H9 (cell line): ENCODE measurements around the gene CNOT4. TPM values are rescaled to one million over a fixed set of nuclear protein-coding genes. Genes with fewer than 3 reads are reported as not detected.

ENCODE experiments used
- DNase-seq: peaks from one replicate; pipeline ENCODE4 v3.0.0-alpha.2; 2017
- H2AFZ ChIP-seq: one replicate; pipeline ENCODE4 v1.6.1; 2013; ENCODE audit warnings: mild to moderate bottlenecking, low read length, control low read depth, moderate library complexity
- H2AK5ac ChIP-seq: 2 replicates; pipeline ENCODE4 v1.6.1; 2013; ENCODE audit warnings: low read length, control low read depth, mixed read lengths; ENCODE audit not compliant: insufficient read length
- H2BK120ac ChIP-seq: one replicate; pipeline ENCODE4 v1.6.1; 2013; ENCODE audit warnings: low read depth, mild to moderate bottlenecking, low read length, control low read depth, inconsistent platforms; ENCODE audit not compliant: poor library complexity, severe bottlenecking
- H2BK12ac ChIP-seq: 2 replicates; pipeline ENCODE4 v1.6.1; 2013; ENCODE audit warnings: low read length, control low read depth, mixed read lengths, low read depth; ENCODE audit not compliant: insufficient read length
- H2BK15ac ChIP-seq: 2 replicates; pipeline ENCODE4 v1.6.1; 2013; ENCODE audit warnings: low read depth, low read length, control low read depth
- H2BK20ac ChIP-seq: one replicate; pipeline ENCODE4 v1.6.1; 2013; ENCODE audit warnings: low read depth, mild to moderate bottlenecking, low read length, control low read depth, inconsistent platforms; ENCODE audit not compliant: poor library complexity, severe bottlenecking
- H2BK5ac ChIP-seq: 2 replicates; pipeline ENCODE4 v1.6.1; 2013; ENCODE audit warnings: low read length, control low read depth, mixed read lengths; ENCODE audit not compliant: insufficient read length
- H3K14ac ChIP-seq: 2 replicates; pipeline ENCODE4 v1.6.1; 2013; ENCODE audit warnings: low read length, control low read depth; ENCODE audit not compliant: insufficient read depth
- H3K18ac ChIP-seq: 2 replicates; pipeline ENCODE4 v1.6.1; 2013; ENCODE audit warnings: low read depth, mild to moderate bottlenecking, mixed read lengths, low read length, control low read depth; ENCODE audit not compliant: insufficient read length
- H3K23ac ChIP-seq: 2 replicates; pipeline ENCODE4 v1.6.1; 2013; ENCODE audit warnings: low read length, control low read depth, mixed read lengths, low read depth; ENCODE audit not compliant: insufficient read length
- H3K23me2 ChIP-seq: 2 replicates; pipeline ENCODE4 v1.6.1; 2013; ENCODE audit warnings: low read depth, mild to moderate bottlenecking, mixed read lengths, low read length, control low read depth; ENCODE audit not compliant: insufficient read length, poor library complexity, severe bottlenecking
- H3K27ac ChIP-seq: 2 replicates; pipeline ENCODE4 v1.5.1; 2013; ENCODE audit warnings: low read length, control low read depth, mixed read lengths, low read depth; ENCODE audit not compliant: insufficient read length
- H3K27me3 ChIP-seq: 2 replicates; pipeline ENCODE4 v1.6.1; 2013; ENCODE audit warnings: low read length, control low read depth, inconsistent platforms; ENCODE audit not compliant: insufficient read depth
- H3K4ac ChIP-seq: 2 replicates; pipeline ENCODE4 v1.6.1; 2013; ENCODE audit warnings: low read depth, mild to moderate bottlenecking, control low read depth, inconsistent platforms, low read length, moderate library complexity
- H3K4me1 ChIP-seq: 2 replicates; pipeline ENCODE4 v1.6.1; 2013; ENCODE audit warnings: low read length, control low read depth, inconsistent platforms; ENCODE audit not compliant: insufficient read depth
- H3K4me2 ChIP-seq: 2 replicates; pipeline ENCODE4 v1.6.1; 2013; ENCODE audit warnings: low read length, control low read depth, mixed read lengths; ENCODE audit not compliant: insufficient read length, insufficient read depth
- H3K56ac ChIP-seq: 2 replicates; pipeline ENCODE4 v1.6.1; 2013; ENCODE audit warnings: low read depth, mild to moderate bottlenecking, mixed read lengths, low read length, control low read depth; ENCODE audit not compliant: insufficient read length
- H3K79me1 ChIP-seq: 2 replicates; pipeline ENCODE4 v1.6.1; 2013; ENCODE audit warnings: low read depth, mild to moderate bottlenecking, moderate library complexity, low read length, control low read depth, inconsistent platforms; ENCODE audit not compliant: insufficient read depth, poor library complexity, severe bottlenecking
- H3K79me2 ChIP-seq: 2 replicates; pipeline ENCODE4 v1.6.1; 2013; ENCODE audit warnings: low read length, control low read depth, inconsistent platforms; ENCODE audit not compliant: insufficient read depth
- H3K9ac ChIP-seq: 2 replicates; pipeline ENCODE4 v1.6.1; 2013; ENCODE audit warnings: low read length, control low read depth, mixed read lengths; ENCODE audit not compliant: insufficient read length; ENCODE audit errors: extremely low read depth
- H3K9me3 ChIP-seq: one replicate; pipeline ENCODE4 v1.6.1; 2013; ENCODE audit warnings: low read depth, low read length, inconsistent platforms; ENCODE audit not compliant: control insufficient read depth
- H3T11ph ChIP-seq: one replicate; pipeline ENCODE4 v1.6.1; 2013; ENCODE audit warnings: mild to moderate bottlenecking, low read length, control low read depth, inconsistent platforms
- H4K20me1 ChIP-seq: one replicate; pipeline ENCODE4 v1.6.1; 2013; ENCODE audit not compliant: control insufficient read depth, insufficient read length, insufficient read depth
- H4K5ac ChIP-seq: 2 replicates; pipeline ENCODE4 v1.6.1; 2013; ENCODE audit warnings: low read depth, mild to moderate bottlenecking, mixed read lengths, low read length, control low read depth; ENCODE audit not compliant: insufficient read length
- H4K8ac ChIP-seq: replicated peaks from 2 replicates; pipeline ENCODE4 v1.6.1; 2013; ENCODE audit warnings: low read length, control low read depth, mixed read lengths, low read depth; ENCODE audit not compliant: insufficient read length
- H4K91ac ChIP-seq: 2 replicates; pipeline ENCODE4 v1.6.1; 2013; ENCODE audit warnings: low read depth, mild to moderate bottlenecking, moderate library complexity, mixed read lengths, low read length, control low read depth; ENCODE audit not compliant: insufficient read length
- H3K27ac Mint-ChIP-seq, 3 experiments: 2 replicates in 2 of 3; 3 replicates in 1 of 3; pipeline ENCODE4 v1.8.0; 2020 to 2021; ENCODE audit warnings: mixed read lengths in 3 of 3, mild to moderate bottlenecking in 1 of 3, moderate library complexity in 1 of 3
- H3K27me3 Mint-ChIP-seq: 2 replicates; pipeline ENCODE4 v1.8.0; 2021; ENCODE audit warnings: low read depth, mild to moderate bottlenecking, moderate library complexity, mixed read lengths
- H3K36me3 Mint-ChIP-seq, 3 experiments: 2 replicates in 2 of 3; 3 replicates in 1 of 3; pipeline ENCODE4 v1.8.0; 2020 to 2021; ENCODE audit warnings: low read depth in 3 of 3, mixed read lengths in 3 of 3; ENCODE audit not compliant: insufficient read depth in 1 of 3
- H3K4me1 Mint-ChIP-seq, 2 experiments: 2 replicates each; pipeline ENCODE4 v1.8.0; 2020; ENCODE audit warnings: mixed read lengths in 2 of 2
- H3K4me3 Mint-ChIP-seq, 2 experiments: 2 replicates in 1 of 2; 3 replicates in 1 of 2; pipeline ENCODE4 v1.8.0; 2020 to 2021; ENCODE audit warnings: mild to moderate bottlenecking in 2 of 2, mixed read lengths in 2 of 2, moderate library complexity in 1 of 2
- H3K9me3 Mint-ChIP-seq, 2 experiments: 2 replicates in 1 of 2; 3 replicates in 1 of 2; pipeline ENCODE4 v1.8.0; 2020; ENCODE audit warnings: mild to moderate bottlenecking in 2 of 2, mixed read lengths in 2 of 2, moderate library complexity in 1 of 2
- CTCF ChIP-seq: fragments of 200-600 bp; sonication (generic); conservative IDR thresholded peaks from 3 replicates; pipeline ENCODE4 v1.8.0; 2021; ENCODE audit warnings: antibody characterized with exemption, mild to moderate bottlenecking
- WGBS: extraction: QIAGEN DNeasy Blood & Tissue Kit; methylation state at CpG from one replicate; pipeline ENCODE4 v1.1.7; 2013; ENCODE audit warnings: missing lambda C conversion rate, low lambda C conversion rate, mixed read lengths; ENCODE audit not compliant: insufficient read length; ENCODE audit errors: extremely low coverage; 5-methylcytosine and 5-hydroxymethylcytosine counted together
- total RNA-seq: library from RNA; stranded (reverse); gene quantifications from 2 replicates; pipeline ENCODE4 v1.2.1, GENCODE V29; 2021

CNOT4 gene
- total RNA-seq, 1 experiment from 2014 or later = 27.4 TPM

- H3K36me3 Mint-ChIP-seq = no peaks in the 10 kb centered on the region
- Histone ChIP-seq H3K79me2 (no peaks in the 10 kb centered on the region), H3K4me1 (no peaks in the 10 kb centered on the region; the same call in 1 of the 2 replicates), H2BK15ac (no peak overlapping the region), H2BK20ac (no peak overlapping the region), H4K8ac (no peak overlapping the region), H3T11ph (no peak overlapping the region), H3K27ac (no peak overlapping the region), H3K9me3 (no peaks in the 10 kb centered on the region), H3K23ac (no peak overlapping the region), H3K9ac (no peak overlapping the region), H2BK5ac (no peak overlapping the region), H3K14ac (no peak overlapping the region), H2AK5ac (no peak overlapping the region), H3K4me2 (no peak overlapping the region), H3K79me1 (no peaks in the 10 kb centered on the region), H4K91ac (no peak overlapping the region), H4K5ac (no peak overlapping the region), H2AFZ (no peak overlapping the region), H3K23me2 (no peaks in the 10 kb centered on the region), H3K4ac (no peak overlapping the region), H2BK12ac (no peak overlapping the region), H3K18ac (no peak overlapping the region), H3K27me3 (no peaks in the 10 kb centered on the region), H3K56ac (no peak overlapping the region), H4K20me1 (no peaks in the 10 kb centered on the region), H2BK120ac (no peak overlapping the region)
- WGBS = no CpG with 5 or more reads among the region's 10 CpGs
- H3K9me3 Mint-ChIP-seq = peaks cover 3 to 4% of the 10 kb centered on the region in 2 experiments; a peak in 4 of 5 replicates
- H3K27ac Mint-ChIP-seq = no peak overlapping the region
- no peak for DNase-seq
- peaks cover 5 to 6% of the 10 kb centered on the region in 2 experiments for H3K4me1 Mint-ChIP-seq
- no peak overlapping the region for H3K4me3 Mint-ChIP-seq
- TF ChIP-seq CTCF = no peak
- peaks cover 4% of the 10 kb centered on the region for H3K27me3 Mint-ChIP-seq
Observed at GRCh38 chr7:135334830-135335543, 174.9 kb downstream of the CNOT4 start.
